ENCODE data around the gene MAGEA12.
"Not testable (repeated sequence)": the region's sequence is repeated elsewhere in the genome, so short reads cannot be mapped to it uniquely, and the experiment has no call there.

DNA sequence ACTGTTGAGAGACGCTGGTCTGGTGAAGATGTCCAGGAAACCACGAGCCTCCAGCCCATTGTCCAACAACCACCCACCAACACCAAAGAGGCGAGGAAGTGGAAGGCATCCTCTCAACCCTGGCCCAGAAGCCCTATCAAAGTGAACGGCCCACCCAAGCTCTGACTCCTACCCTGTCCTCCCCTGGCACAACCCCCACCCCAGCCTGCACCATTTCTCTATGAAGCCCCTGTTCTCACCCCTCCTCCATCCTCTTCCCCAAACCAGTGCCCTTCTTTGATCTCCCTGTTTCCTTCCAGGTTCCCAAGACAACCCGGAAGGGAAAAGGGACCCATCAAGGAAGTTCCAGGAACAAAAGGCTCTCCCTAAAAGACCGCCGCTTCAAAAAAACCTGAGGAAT is 26.0 kb downstream of the MAGEA12 start:
- not testable (repeated sequence) for TF ChIP-seq POLR2A (IDR thresholded peaks at IDR 0.05)
- TF ChIP-seq, protein P1, sequence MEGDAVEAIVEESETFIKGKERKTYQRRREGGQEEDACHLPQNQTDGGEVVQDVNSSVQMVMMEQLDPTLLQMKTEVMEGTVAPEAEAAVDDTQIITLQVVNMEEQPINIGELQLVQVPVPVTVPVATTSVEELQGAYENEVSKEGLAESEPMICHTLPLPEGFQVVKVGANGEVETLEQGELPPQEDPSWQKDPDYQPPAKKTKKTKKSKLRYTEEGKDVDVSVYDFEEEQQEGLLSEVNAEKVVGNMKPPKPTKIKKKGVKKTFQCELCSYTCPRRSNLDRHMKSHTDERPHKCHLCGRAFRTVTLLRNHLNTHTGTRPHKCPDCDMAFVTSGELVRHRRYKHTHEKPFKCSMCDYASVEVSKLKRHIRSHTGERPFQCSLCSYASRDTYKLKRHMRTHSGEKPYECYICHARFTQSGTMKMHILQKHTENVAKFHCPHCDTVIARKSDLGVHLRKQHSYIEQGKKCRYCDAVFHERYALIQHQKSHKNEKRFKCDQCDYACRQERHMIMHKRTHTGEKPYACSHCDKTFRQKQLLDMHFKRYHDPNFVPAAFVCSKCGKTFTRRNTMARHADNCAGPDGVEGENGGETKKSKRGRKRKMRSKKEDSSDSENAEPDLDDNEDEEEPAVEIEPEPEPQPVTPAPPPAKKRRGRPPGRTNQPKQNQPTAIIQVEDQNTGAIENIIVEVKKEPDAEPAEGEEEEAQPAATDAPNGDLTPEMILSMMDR (IDR thresholded peaks at IDR 0.05), result not testable (repeated sequence)
